Activated CD4-positive, CD25-positive, alpha-beta regulatory T cell treated with anti-CD3 and anti-CD28 coated beads, Interleukin-2, amount 50 U/mL, for 24 hours (primary cell): ENCODE measurements around the gene FZD2.
"Not testable (repeated sequence)": the region's sequence is repeated elsewhere in the genome, so short reads cannot be mapped to it uniquely, and the experiment has no call there.

Source experiments
- ATAC-seq, 2 donors: fragments of 150-1000 bp; cut with Tn5 transposase; one replicate each; pipeline ENCODE4 v1.10.0; 2021; ENCODE audit warnings: mild to moderate bottlenecking in 1 of 2, moderate library complexity in 1 of 2

The FZD2 gene

GRCh38 chr17:44578947-44579346 is 21.7 kb downstream of the FZD2 start:
- no peak for ATAC-seq

- ATAC-seq: no peak
Observed at GRCh38 chr17:44581868-44582267, 24.6 kb downstream of the FZD2 start.

DNA sequence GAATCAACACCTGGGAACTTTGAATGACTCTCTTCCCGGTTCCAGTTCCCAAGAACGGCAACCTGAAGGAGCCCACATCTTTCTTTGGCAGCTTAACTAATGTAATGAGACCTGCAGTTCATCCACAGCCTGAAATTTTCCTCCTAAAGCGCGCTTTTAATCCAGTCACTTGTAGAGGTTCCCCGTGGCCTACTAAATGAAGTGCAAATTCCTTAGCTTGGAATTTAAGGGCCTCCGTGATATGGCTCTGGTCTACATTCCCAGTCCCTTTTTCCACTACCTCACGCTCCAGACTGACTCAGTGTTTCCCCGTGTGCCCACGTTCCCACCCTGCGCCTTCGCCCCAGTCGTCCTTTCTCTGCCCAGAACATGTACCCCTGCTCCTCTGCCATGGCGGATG is 27.2 kb downstream of the FZD2 start:
- no peak for ATAC-seq

DNA sequence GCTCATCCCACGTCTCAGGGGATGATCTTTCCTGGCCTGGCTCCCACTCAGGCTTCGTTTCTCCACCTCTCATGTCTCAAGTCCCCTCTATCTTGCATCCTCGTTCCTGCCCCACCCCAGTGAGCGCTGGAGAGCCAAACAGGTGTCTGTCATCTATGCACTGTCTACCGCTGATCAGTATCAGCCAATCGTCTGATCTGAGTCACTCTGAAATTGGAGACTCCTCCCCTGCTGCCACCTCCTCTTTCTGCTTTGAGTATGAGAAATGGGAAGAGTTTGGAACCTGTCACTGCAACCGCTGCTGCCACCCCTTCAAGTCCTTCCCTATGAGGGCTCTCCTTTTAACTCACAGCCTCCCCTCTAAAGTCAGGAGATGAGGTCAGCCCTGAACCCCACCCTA is 28.0 kb downstream of the FZD2 start:
- no peak for ATAC-seq

- ATAC-seq: no peak
Observed at GRCh38 chr17:44587339-44587738, 30.1 kb downstream of the FZD2 start.

DNA sequence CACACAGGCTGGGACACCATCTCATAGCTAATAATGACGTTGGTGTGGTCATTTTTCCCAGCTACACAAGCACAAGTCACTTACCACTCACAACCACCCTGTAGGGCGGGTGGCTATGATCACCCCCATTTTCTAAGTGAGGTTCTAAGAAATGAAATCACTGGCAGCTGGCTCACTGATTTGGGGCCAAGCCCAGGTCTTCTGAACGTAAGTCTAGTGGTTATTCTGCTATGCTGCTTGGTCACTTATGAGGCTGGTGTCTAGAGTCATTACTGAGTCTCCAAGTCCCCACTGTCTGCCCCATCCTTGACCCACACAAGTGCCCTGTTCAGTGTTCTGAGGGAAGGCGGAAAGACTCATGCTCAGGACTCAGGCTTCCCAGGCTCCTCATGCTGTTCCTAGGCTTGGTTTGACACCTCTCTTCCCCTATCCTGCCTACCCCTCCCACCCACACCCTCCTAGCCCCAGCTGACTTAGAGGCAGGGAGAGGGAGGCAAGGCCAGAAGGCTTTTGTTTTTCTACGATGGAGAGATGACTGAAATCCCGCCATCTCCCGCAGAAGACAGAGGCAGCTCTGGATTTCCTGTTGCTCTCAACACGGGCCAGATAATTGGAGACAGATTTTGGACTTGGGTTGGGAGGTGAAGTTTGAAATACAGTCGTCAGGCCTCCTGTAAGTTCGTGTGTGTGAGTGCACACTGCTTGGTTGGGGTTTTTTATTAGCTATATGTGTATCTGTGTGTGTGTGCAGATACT is 32.2 kb downstream of the FZD2 start:
- ATAC-seq: no peak

DNA sequence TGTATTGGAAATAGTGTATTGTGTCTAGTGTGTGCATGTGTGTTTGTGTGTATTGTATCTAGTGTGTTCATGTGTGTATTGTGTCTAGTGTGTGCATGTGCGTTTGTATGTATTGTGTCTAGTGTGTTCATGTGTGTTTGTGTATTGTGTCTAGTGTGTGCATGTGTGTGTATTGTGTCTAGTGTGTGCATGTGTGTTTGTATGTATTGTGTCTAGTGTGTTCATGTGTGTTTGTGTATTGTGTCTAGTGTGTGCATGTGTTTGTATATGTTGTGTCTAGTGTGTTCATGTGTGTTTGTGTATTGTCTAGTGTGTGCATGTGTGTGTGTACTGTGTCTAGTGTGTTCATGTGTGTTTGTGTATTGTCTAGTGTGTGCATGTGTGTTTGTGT is 32.8 kb downstream of the FZD2 start:
- ATAC-seq: not testable (repeated sequence)

DNA sequence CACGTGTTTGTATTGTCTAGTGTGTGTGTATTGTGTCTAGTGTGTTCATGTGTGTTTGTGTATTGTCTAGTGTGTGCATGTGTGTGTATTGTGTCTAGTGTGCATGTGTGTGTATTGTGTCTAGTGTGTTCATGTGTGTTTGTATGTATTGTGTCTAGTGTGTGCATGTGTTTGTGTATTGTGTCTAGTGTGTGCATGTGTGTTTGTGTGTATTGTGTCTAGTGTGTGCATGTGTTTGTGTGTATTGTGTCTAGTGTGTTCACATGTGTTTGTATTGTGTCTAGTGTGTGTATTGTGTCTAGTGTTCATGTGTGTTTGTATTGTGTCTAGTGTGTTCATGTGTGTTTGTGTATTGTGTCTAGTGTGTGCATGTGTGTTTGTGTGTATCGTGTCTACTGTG is 33.5 kb downstream of the FZD2 start:
- not testable (repeated sequence) for ATAC-seq

- no peak for ATAC-seq
Observed at GRCh38 chr17:44591206-44591605, 33.9 kb downstream of the FZD2 start.

- ATAC-seq: no peak
Observed at GRCh38 chr17:44593156-44593555, 35.9 kb downstream of the FZD2 start.

DNA sequence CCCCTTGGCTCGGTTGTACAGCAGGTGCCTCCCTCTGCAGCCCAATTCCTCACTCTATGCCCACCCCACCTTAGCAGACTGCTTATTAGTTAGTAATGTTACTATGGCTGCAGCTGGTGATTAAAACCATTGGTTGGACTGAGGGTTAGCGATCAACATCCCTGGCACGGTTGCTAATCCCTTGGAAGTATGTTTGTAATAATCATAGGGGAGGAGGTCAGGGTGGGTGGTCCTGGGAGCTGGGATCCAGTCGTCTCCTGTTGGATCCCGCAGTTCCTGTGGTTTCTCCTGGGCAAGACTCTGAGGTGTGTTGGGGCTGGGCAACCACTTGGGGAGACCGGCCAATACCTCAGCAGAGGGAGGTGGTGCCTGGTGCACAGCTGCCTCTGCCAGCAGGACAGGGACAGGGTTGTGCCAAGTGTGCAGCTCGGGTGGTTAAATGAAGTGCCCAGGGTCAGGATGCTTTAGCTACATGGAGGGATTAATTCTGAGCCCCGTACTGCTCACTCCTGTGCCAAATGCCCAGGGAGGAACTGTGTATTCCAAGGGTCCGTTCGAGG is 38.0 kb downstream of the FZD2 start:
- no peak for ATAC-seq

DNA sequence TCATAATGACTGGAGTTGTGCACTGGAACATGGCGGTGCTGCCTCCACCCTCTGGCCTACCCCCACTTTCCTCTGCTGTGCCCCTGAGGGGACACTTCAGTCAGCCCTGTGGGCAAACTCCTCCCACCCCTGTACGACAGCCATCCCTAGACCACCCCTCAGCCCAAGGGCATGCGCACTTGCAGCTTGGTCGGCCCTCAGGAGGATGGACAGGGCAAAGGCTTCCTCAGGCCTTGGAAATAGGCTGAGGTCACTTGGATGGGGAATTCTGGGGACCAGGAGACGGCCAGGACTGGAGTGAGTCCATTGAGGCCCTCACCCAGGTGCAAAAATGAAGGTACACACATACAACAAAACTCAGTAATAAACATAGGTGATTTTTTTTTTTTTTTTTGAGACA is 41.0 kb downstream of the FZD2 start:
- no peak for ATAC-seq

GRCh38 chr17:44598932-44599297 is 41.6 kb downstream of the FZD2 start:
- ATAC-seq: no peak

DNA sequence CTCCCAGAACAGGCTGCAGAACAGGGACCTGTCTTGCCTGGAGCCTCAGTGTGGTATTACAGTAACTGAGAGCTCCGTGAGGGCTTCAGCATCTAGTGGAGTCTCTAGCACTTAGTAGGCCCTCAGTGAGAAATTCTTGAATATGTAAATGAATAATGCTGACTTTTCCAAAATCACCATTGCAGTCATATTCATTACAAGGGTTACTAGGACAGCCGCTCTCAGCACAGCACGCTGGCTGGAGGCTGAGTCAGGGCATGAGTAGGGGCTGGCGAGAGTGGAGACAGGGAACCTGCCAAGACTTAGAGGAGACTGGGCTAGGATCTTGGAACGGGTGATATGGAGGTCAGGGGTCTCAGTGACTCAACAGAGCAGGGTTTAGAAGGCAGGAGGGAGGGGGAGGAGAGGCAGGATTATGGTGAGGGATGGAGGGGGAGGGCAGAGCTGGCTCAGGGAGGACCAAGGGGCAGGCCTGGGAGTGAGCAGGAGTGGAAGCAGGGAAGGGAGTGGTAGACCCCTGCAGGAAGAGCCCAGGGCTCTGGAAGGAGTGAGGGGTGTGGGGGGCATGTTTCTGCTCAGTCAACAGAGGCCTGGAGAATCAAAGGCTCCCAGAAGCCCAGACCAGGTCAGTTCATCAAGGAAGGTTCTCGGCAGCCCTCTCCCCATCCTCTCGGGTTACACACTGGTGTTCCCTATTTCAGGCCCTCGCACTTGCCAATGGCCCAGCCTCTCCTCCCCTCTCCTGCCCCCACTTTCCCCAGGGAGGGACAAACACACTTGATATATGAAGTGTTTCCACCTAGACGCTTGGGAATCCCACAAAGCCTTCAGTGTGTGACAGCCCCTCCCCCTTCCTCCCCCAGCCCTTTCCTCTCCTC is 42.3 kb downstream of the FZD2 start:
- ATAC-seq: no peak

GRCh38 chr17:44601539-44601938 is 44.3 kb downstream of the FZD2 start:
- ATAC-seq: no peak

- no peak for ATAC-seq
Observed at GRCh38 chr17:44601973-44602372, 44.7 kb downstream of the FZD2 start.

DNA sequence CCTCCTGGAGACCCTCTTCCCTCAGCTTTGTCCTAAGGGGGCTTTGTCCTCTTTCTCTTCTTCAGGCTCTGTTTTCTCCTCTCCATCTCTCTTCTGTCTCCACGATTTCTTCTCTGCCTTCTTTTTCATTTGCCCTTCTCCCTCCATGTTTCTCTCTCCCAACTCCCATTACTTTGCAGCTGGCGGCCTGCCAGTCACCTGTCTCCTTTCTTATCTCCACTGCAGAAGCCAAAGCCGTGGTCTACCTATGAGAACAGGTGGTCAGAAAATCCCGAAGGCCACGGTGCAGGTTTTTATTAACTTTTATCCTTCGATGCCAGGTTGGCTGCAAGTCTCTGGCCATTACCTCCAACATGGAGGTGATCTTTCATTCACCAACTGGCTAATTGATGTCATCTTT is 45.1 kb downstream of the FZD2 start:
- ATAC-seq: no peak

DNA sequence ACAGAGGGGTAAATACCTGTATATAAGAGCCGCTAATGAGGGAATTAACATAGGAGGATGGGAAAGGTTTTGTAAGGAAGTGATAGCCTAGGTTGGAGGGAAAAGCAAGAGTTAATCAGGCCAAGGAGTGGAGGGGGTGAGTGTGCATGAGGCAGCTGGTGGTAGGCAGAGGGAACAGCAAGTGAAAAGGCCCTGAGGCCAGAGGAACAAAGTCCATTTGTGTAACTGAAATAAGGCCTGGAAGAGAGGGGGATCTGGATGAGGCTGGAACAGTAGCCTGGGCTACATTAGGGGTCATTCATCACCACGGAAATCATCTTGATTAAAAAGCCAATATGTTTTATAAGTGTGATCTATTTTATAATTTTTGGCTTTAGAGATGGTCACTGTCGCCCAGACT is 45.7 kb downstream of the FZD2 start:
- ATAC-seq: no peak

GRCh38 chr17:44604116-44604761 is 47.0 kb downstream of the FZD2 start:
- no peak for ATAC-seq

- ATAC-seq: no peak
Observed at GRCh38 chr17:44604768-44605485, 47.6 kb downstream of the FZD2 start.

DNA sequence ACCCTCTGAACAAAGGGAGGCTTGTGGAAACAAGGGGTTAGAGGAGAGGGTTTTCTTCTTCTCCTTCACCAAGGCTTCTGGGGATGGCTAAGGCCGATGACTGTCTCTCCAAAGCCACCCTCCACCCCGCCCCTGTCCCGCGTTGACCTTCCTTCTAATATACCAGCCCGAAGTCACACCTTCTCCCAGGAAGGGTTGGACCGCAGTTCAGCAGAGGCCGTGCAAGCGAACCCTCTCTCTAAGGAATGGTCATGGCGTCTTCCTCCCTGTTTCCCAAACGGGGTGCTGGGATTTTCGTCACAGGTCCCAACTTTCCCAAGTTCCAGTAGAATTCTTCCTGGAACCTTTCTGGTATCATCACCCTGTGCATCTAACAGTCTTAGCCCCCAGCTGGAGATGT is 49.4 kb downstream of the FZD2 start:
- no peak for ATAC-seq

DNA sequence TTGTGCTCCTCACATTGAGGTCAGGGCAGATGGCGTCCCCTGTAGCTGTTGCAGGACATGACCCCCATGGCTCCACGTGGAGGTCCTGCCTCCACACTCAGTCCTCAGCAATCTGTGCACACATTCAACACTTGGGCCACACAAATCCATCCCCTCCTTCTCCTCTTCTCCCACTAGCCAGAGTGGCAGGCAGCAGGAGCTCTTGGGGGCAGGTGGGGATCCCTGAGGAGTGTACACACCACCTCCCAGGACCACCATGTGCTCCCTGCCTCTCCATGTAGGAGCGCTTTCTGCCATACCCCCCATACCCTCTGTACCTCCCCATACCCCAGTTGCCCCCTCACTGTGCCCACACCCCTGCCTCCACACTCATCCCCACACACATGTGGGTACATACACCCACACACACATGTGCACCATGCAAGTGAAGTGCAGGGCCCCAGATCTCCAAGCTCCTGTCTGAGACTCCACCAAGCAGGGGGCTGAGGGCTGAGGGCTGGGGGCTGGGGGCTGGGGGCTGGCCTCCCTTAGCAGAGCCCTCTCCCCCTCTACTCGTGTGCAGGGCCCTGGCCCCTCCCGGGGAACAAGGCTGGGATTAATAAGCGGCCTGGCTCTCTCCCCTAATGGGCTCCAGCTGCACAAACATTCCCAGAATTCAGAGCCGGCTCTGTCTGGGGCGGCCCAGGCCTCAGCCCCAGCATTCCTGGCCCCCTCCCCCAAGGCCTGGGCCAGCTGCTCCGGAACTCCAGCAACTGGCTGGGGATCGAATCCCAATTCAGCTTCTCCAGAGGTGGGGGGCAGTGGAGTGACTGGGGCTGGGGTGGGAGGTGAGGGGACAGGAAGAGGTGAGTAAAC is 50.8 kb downstream of the FZD2 start:
- no peak for ATAC-seq
